HepG2 (cell line): ENCODE measurements around the gene LRIG3. TPM values are rescaled to one million over a fixed set of nuclear protein-coding genes. Genes with fewer than 3 reads are reported as not detected.

Experiments used
- BATF2 ChIP-seq: sonication (generic); formaldehyde crosslinking; IDR thresholded peaks from 2 replicates; pipeline ENCODE4 v1.8.0; 2022; ENCODE audit warnings: mild to moderate bottlenecking, missing genetic modification reagents, moderate library complexity
- CAMTA2 ChIP-seq: sonication (generic); formaldehyde crosslinking; IDR thresholded peaks from 2 replicates; pipeline ENCODE4 v1.4.0; 2020; ENCODE audit warnings: mild to moderate bottlenecking, missing genetic modification reagents, borderline replicate concordance
- HDAC6 ChIP-seq: fragments of 200-600 bp; sonication (generic); IDR thresholded peaks from 2 replicates; pipeline ENCODE4 v1.7.0; 2017; ENCODE audit warnings: mild to moderate bottlenecking, antibody characterized with exemption, low read length, low read depth
- HMG20B ChIP-seq: conservative IDR thresholded peaks from 2 replicates; pipeline ENCODE4 v1.6.1; 2016; ENCODE audit warnings: missing genetic modification reagents, missing compliant biosample characterization
- RFX5 ChIP-seq: IDR thresholded peaks from 2 replicates; pipeline ENCODE4 v1.6.1; 2011; ENCODE audit warnings: low read depth, low read length, improper control_type of control experiment
- SMAD9 ChIP-seq: sonication (generic); formaldehyde crosslinking; IDR thresholded peaks from 2 replicates; pipeline ENCODE4 v1.5.1; 2020; ENCODE audit warnings: mild to moderate bottlenecking, missing genetic modification reagents
- THAP8 ChIP-seq: sonication (generic); formaldehyde crosslinking; IDR thresholded peaks from 2 replicates; pipeline ENCODE4 v1.5.1; 2020; ENCODE audit warnings: missing genetic modification reagents, mild to moderate bottlenecking, borderline replicate concordance
- ZNF329 ChIP-seq: sonication (generic); formaldehyde crosslinking; IDR thresholded peaks from 2 replicates; pipeline ENCODE4 v1.9.0; 2021; ENCODE audit warnings: low read depth, mild to moderate bottlenecking, missing genetic modification reagents
- ZNF607 ChIP-seq: sonication (generic); formaldehyde crosslinking; IDR thresholded peaks from 2 replicates; pipeline ENCODE4 v1.5.1; 2020; ENCODE audit warnings: missing genetic modification reagents, mild to moderate bottlenecking, borderline replicate concordance
- ZNF773 ChIP-seq: sonication (generic); formaldehyde crosslinking; IDR thresholded peaks from 2 replicates; pipeline ENCODE4 v1.4.0; 2020; ENCODE audit warnings: missing genetic modification reagents, borderline replicate concordance
- polyA plus RNA-seq, 8 experiments: library from polyadenylated mRNA; depleted of rRNA in 3 of 8; stranded (reverse) in 7 of 8; unstranded in 1 of 8; fragments of >200 nt; fragmentation: Illumina TruSeq in 4 of 8; extraction: Trizol in 4 of 8; gene quantifications; 2 replicates each; pipeline versions ENCODE4 v1.2.1 to v1.2.3, GENCODE V29; 2011 to 2016; ENCODE audit warnings: low read depth in 4 of 8, missing spikeins in 1 of 8, mixed read lengths in 1 of 8; ENCODE audit not compliant: insufficient read depth in 1 of 8
- total RNA-seq, 5 experiments: library from RNA; depleted of rRNA; stranded (reverse); fragments of >200 nt; fragmentation: Illumina TruSeq; extraction: Trizol; gene quantifications; 2 replicates each; pipeline ENCODE4 v1.2.3, GENCODE V29; 2016; ENCODE audit warnings: low read depth in 1 of 5
- TF ChIP-seq, protein P1 (sequence below): sonication (generic); formaldehyde crosslinking; IDR thresholded peaks from 2 replicates; pipeline ENCODE4 v1.8.0; 2022; ENCODE audit warnings: mild to moderate bottlenecking, missing genetic modification reagents, moderate library complexity

LRIG3 gene
- total and polyA plus RNA-seq, 2 of the 13 experiments (the other 11 are each of a cell fraction or from before 2014, with no cell fraction given): 7.7 to 17.4 TPM

DNA sequence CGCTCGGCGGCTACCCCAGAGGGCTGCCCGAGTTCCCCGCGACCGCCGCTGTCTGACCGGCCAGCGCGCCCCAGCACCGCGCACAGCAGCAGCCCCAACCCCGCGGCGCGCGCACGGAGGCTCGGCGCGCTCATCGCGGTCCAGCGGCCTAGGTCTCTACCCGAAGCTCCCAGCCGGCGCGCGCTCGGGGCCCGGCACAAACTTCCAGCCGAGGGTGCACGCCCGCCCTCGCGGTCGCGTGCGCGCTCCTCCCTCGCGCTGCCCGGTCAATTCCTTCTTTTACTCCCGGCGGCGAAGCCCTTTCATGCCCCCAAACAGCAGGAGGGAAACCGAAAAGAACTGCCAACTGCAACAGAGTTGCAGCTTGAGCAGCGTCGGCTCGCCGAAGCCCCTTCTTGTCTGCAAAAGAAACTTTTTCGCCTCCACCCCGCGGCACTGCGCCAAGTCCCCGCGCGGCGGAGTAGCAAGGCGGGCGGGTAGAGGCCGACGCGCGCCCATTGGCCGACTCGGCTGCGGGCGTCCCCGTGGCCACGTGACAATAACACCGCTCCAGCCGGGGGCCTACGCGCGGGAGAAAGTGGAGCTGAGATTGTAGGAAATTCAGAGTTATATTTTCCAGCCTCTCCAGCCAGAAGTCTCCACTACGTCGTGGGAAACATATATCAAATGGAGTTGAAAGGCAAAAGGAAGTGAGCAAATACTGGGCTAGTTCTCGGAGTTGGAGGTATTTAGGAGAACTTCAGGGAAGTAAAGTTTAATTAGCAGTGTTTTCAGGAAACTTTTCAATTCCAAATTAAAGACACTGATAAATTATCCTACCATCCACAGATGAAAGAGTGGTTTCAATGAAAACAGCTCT, at the start of gene LRIG3 (continued):
- peak; percentile 88; the same call in 1 of the 2 replicates for TF ChIP-seq THAP8
- TF ChIP-seq, protein P1, sequence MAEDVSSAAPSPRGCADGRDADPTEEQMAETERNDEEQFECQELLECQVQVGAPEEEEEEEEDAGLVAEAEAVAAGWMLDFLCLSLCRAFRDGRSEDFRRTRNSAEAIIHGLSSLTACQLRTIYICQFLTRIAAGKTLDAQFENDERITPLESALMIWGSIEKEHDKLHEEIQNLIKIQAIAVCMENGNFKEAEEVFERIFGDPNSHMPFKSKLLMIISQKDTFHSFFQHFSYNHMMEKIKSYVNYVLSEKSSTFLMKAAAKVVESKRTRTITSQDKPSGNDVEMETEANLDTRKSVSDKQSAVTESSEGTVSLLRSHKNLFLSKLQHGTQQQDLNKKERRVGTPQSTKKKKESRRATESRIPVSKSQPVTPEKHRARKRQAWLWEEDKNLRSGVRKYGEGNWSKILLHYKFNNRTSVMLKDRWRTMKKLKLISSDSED: no peak
- TF ChIP-seq SMAD9 (CRISPR knock-in tag): no peak
- 0 out of 2 replicates have a peak, but pooled peaks have one; percentile 64 for TF ChIP-seq ZNF607 (CRISPR knock-in tag)
- TF ChIP-seq CAMTA2 (CRISPR knock-in tag): no peak
- no peak for TF ChIP-seq HDAC6
- no peak for TF ChIP-seq ZNF773 (CRISPR knock-in tag)
- peak; percentile 20; the same call in 1 of the 2 replicates for TF ChIP-seq ZNF329 (CRISPR knock-in tag)
- TF ChIP-seq BATF2: 0 out of 2 replicates have a peak, but pooled peaks have one; percentile 47
- TF ChIP-seq HMG20B (CRISPR knock-in tag): peak; percentile 79
- TF ChIP-seq RFX5: no peak
